Sciatic nerve (tissue), 2 donors: ENCODE data around the gene PLEKHO2. TPM values are rescaled to one million over a fixed set of nuclear protein-coding genes. Genes with fewer than 3 reads are reported as not detected.
"Not testable (repeated sequence)": the region's sequence is repeated elsewhere in the genome, so short reads cannot be mapped to it uniquely, and the experiment has no call there.

Source experiments
- ATAC-seq: fragments of 200-7000 bp; cut with Tn5 transposase; one replicate; pipeline ENCODE4 v1.9.1; 2020; ENCODE audit warnings: mild to moderate bottlenecking, moderate library complexity
- DNase-seq: peaks from one replicate; pipeline ENCODE4 v3.0.0-alpha.2; 2020; ENCODE audit warnings: low spot score
- intact Hi-C: fragments of 100-400 bp; cut with DNase I; formaldehyde crosslinking; loops from one replicate; pipeline ENCODE4 v1.14.2; 2022
- total RNA-seq: library from RNA; stranded (reverse); fragmentation: NEBNext Ultra II Directional; extraction: Animal tissue kit (Norgen Biotek cat#: 25700); gene quantifications from one replicate; pipeline ENCODE4 v1.2.1, GENCODE V29; 2021
- donor health status: DM: no; HTN: no; CAD: no.
- donor health status: DM: no; HTN: no; CAD: no.

The PLEKHO2 gene
- total RNA-seq, 1 donor from 2014 or later: 62.9 TPM

DNA sequence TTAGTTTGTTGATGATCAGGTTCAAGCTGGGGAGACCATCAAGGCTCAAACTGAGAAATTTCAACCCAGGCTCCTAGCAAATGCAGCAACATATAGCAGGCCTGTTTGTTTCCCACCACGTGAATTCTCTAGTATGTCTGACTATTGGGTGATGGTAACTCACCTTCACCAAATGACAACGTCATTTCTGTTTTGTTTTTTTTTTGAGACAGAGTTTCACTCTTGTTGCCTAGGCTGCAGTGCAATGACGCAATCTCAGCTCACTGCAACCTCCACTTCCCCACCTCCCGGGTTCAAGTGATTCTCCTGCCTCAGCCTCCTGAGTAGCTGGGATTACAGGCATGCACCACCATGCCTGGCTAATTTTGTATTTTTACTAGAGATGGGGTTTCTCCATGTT, 26.8 kb upstream of the PLEKHO2 start:
- intact Hi-C loops: loop anchor here (5.0 kb wide), 1 partner anchor 78 kb away; no protein-coding TSS in a partner anchor
- not testable (repeated sequence) for DNase-seq, ATAC-seq

DNA sequence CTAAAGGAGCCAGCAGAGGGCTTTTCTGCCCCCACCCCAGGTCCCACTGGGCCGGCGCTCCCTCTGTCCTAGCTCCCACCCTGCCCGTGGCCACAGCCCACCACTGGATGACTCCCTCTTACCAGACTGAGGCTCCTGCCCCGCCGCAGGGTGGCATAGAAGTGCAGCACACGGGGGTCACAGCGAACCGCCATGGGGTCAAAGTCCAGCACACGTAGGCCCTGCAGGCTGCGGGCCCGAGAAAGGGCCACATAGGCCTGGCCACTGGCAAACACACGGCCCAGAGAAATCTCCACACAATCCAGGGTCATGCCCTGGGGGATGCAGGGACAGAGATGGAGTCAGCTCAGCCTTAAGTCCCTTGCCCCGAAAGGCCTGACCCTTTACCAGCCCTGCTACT, 25.3 kb upstream of the PLEKHO2 start:
- ATAC-seq (no peak), DNase-seq (no peak)
- intact Hi-C loops: no loop called here

DNA sequence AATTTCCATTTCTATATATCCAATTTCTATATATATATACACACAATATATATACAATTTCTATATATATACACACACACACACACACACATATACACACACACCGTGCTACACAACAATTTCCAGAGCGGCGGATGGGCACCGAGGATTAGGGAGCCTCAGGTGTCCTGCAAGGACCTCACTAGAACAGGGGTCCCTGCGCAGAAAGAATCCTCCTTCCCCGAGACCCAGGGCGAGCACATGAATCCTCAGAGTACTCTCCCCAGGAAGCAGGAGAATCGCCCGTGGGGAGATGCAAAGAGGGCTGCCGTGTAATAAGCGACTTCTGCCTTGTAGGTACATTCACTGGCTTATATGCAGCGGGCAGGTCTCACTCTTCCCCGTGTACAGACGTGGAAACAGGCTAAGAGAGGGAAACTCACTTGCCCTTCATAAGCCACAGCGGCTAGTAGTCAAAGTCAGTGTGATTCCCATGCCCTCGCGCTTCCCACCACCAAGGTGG, 16.7 kb upstream of the PLEKHO2 start:
- DNase-seq (no peak), ATAC-seq (peak; percentile 7)
- intact Hi-C loops: no loop called here

DNA sequence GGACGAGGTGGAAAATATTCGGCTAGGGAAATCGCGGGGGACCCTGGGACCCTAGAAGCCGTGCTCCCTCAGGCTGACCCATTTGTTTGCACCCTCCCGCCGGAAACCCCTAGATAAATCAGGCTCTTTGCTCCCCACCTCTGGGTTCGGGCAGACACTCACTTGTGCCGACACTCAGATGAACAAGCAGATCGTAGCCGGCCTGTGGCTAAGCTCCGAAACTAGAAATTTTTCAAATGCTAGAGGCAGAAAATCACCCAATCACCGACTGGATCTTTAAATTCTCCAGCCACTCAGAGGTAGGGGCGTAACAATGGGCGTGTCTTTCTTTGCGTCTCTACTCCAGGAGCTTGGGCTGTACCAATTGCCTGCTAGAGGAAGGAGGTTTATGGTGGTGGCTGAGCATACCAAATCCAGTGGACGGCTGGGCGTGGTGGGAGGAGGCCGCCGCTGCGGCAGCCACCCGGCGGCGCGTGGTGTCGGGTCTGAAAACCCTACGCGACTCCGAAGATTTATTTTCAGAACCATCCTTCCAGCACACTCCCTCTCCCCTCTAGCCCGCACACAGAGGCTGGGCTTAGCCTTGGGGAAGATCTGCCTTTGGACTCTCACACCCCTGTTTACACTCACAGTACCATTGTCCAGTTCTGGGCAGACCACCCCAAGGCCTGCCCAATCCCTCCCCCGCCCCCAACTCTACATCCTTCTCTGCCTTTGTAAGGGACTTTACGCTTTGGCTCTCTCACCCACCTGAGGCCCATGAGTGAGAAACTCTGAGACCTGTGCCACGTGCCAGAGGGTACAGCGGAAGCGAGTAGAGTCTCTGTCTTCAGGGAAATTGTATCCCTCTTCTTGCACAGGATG, 16.1 kb upstream of the PLEKHO2 start, which contains the start of gene PIF1:
TSS of gene PIF1 (minus strand) at position 217 of the 864 bp plus-strand sequence. CDS start 1,312 bp downstream, outside the sequence.
- intact Hi-C loops: no loop called here
- ATAC-seq (peak; percentile 98), DNase-seq (peak; percentile 89)

DNA sequence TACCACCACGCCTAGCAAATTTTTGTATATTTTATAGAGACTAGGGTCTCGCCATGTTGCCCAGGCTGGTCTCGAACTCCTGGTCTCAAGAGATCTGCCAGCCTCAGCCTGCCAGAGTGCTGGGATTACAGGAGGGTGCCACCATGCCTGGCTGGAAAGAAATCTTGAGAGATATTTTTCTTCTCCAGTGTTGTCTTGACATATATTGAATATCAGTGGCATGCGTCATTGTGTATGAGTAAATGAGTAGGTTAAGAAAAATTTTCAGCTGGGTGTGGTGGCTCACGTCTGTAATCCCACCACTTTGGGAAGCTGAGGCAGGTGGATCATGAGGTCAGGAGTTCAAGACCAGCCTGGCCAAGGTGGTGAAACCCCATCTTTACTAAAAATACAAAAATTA, 12.7 kb upstream of the PLEKHO2 start:
- DNase-seq (no peak), ATAC-seq (no peak)
- intact Hi-C loops: no loop called here

DNA sequence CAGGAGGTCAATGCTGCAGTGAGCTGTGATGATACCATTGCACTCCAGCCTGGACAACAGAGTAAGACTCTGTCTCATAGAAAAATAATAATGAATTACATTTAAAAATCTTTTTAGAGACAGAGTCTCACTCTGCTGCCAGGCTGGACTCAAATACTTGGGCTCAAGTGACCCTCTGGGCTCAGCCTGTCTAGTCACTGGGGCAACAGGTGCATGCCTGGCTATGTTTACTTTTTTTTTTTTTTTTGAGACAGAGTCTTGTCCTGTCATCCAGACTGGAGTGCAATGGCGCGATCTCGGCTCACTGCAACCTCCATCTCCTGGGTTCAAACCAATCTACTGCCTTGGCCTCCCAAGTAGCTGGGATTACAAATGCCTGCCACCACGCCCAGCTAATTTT, 8.0 kb upstream of the PLEKHO2 start:
- DNase-seq (no peak), ATAC-seq (no peak)
- intact Hi-C loops: no loop called here

DNA sequence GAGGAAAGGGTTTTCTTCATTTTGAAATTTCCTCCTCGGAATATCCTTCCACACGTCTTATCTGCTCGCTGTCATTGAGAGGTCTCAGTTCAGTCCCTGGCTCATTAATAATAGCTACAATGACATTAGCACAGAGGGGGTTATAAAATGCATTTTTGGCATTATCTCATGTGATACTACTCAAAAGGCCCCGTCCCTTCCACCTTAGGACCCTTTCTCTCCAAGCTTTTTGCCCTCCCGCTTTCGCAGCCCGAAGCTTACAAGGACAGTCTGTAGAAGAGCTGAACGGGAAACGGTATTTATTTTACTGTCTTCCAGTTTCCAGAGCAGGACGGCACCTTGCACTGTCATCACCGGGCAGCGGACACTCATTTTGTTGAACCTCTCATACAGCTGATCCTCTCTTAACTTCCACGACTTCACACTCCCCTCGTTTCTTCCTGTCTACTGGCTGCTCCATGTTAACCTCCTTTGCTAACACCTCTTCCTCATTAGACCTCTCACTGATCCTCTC, 5.6 kb upstream of the PLEKHO2 start:
- peak; percentile 23 for ATAC-seq

DNA sequence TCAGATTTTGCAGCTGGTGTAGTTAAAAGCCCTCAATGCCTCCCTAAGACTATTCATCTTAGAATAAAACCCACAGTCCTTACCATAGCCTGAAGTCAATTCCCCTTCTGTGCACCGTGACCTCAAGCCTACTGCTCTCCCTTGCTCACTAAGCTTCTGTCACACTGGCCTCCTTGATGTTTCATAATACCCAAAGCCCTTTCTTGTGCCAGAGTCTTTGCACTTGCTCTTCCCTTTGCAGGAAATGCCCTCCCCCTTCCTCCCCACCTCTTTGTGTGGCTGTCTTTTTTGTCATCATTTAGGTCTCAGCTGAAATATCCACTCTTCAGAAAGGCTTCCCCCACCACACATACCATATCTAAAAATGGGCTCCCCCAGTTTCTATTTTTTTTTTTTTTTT, 4.2 kb upstream of the PLEKHO2 start:
- intact Hi-C loops: no loop called here
- DNase-seq: no peak
- no peak for ATAC-seq

More for the DNA sequence above, 5.6 kb upstream of the PLEKHO2 start:
- no peak for DNase-seq
- intact Hi-C loops: no loop called here

DNA sequence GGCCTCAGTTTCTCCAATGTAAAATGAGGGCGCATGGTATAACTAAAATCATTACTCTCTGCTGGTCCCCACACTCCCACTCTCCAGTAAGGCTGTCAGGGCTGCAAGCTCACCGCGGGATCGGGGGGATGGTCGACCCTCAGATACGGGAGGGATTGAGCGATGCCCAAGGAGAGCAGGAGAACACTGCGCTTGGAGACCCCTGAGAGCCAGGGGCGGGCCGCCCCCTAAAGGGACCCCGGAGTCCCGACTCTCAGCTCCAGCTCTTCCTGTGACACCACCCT, 713 bp upstream of the PLEKHO2 start:
- intact Hi-C loops: no loop called here
- DNase-seq: no peak
- no peak for ATAC-seq

DNA sequence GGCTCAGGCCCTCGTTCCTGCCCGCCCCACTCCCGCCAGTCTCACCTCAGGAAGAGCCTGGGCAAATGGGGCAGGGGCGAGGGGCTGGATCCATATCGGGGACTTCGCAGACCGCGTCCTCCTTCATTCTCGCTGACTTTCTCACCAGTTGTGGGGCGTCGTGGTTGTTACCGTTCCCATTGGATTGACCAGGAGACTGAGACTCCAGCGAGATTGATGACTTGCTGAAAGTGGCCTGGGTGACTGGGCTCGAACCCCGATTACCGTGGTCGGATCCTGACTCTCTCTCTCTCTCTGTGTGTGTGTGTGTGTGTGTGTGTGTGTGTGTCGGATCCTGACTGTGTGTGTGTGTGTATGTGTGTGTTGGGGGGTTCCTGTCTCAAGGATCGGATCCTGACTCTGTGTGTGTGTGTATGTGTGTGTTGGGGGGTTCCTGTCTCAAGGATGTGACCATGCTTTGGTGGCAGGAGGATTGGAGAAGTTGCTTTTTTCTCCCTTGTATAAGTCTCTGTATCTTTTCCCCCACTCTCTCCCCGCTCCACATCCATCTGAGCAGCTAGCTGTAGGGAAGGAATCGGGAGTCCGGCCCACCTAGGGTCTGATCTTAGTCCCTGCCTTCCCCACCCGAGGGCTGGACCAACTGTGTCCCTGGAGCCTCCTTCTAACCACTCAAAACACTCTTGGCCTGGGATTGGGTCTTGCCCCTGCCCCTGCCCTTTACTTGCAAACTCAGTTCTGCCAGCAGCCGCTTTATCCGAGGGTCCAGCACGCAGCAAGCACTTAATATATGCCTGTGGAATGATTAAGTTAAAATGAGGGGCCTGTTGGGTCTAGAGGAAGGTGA, 603 bp downstream of the PLEKHO2 start:
- DNase-seq: no peak
- ATAC-seq: peak; percentile 16
- intact Hi-C loops: no loop called here

DNA sequence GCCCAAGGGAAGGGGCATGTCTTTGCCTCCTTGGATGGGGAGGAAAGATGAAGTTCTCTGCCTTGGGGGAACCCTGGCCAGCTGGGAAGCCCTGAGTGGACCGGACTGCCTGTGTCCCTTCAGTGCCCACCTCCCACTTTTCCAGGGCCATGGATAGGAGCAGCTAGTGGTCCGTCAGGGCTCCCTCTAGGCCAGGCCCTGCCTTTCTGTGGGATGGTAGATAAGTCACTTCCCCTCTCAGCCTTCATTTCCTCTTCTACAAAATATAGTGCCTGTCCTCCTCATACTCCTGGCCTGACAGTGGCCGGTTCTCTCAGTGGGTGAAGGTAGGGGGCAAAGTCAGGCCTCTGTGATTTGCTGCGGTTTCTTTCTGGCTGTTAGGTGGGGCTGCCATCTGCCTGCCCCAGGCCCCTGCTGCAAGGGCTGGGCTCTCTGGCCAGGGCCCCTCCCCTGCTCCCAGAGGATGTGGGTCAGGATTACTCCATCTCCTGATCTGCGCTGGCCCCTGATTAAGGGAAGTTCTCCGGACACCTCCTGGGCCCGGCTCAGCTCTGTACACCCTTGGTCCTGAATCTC, 1.4 kb downstream of the PLEKHO2 start:
- ATAC-seq (peak; percentile 68), DNase-seq (peak; percentile 82)

DNA sequence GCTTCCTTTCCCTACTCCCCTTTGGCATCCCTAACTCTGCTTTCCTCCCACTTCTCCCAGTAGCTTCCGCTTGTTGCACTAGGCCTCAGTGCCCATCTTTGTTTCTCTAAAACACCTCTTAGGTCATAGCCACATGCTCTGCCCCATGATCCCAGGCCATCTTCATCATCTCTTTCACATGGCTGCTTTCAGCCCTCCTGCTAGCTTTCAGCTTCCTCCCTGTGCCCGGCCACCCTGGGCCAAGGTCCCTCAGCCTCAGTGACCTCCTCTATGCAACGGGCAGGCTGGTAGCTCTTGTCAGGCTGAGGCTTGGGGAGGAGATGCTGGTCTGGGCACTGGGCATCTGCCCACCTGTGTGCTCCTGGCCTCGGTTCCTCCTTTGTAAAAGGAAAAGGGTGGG, 2.3 kb downstream of the PLEKHO2 start:
- intact Hi-C loops: no loop called here
- DNase-seq: no peak
- ATAC-seq: no peak

More for the DNA sequence above, 1.4 kb downstream of the PLEKHO2 start:
- intact Hi-C loops: no loop called here

DNA sequence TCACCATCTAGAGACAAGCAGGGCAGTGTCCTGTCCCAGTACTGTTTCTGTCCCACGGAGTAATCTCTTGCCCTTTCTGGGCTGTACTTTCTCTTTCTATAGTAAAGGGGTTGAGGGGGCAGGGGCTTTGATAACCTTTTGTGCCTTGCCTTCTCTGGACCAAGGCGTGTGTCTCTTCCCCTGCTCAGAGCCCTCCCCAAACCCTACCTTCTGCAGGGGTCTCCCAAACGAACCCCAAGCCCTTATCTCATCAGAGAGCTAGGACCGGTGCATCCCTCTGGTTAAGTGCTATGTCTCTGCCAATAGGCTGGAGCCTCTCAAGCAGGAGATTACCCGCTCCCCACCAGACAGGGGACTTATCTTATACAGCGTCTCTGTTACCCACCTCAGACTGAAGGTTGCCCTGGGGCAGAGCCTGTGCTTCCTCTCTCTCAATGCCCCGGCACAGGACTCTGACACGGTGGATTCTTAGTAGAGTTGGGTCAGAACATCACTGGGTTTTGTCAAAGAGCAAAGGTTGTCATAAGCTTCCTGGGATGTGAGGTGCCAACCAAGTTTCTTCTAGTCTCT, 2.9 kb downstream of the PLEKHO2 start:
- DNase-seq: no peak
- intact Hi-C loops: no loop called here
- ATAC-seq: no peak

DNA sequence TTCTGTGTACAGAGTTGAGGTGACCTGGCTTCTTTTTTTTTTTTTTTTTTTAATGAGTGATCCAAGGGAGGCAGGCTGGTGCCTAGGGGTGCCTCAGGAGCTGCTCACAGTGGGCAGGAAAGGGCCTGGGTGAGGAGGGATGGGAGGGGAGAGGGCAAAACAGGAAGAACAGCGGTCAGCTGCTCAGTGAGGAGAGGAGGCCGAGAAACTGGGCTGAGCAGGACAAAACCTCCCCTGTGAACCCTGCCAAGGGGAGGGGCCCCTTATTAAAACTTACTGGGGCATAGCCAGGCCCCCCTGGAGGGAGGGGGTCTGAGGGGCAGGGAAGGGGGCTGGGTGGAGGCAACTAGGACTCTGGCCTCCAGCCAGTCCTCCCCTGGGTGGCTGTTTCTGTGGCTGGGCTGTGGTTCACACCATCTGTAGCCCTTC, 3.5 kb downstream of the PLEKHO2 start:
- intact Hi-C loops: no loop called here
- peak; percentile 40 for ATAC-seq
- DNase-seq: no peak

DNA sequence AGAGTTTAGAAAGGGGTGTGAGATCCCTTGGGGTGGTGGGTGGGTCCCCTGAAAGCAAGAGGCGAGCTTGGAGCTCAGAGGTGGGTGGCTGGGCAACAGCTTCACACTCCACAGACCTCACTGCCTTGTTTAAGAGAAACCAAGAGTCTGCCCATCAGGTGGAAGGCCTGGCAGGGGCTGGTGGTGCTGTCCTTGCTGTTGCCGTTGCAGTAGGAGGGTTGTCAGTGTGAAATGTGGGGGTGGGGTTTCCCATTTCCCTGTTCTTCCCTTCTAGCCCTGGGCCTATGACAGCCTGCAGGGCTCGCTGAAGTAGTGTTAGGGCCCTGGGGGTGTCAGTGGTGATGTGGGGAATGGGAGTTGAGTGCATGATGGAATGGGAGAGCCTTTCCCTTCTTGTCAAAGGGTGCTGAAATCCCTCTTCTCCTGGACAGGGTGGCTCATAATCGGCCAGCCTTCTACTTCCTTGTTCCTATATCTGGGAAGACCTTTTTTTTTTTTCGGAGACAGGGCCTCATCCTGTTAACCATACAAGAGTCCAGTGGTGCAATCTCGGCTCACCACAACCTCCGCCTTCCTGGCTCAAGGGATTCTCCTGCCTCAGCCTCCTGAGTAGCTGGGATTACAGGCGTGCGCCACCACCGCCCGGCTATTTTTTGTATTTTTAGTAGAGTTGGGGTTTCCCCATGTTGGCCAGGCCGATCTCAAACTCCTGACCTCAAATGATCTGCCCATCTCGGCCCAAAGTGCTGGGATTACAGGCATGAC, 4.3 kb downstream of the PLEKHO2 start:
- intact Hi-C loops: no loop called here
- no peak for DNase-seq
- ATAC-seq: no peak

DNA sequence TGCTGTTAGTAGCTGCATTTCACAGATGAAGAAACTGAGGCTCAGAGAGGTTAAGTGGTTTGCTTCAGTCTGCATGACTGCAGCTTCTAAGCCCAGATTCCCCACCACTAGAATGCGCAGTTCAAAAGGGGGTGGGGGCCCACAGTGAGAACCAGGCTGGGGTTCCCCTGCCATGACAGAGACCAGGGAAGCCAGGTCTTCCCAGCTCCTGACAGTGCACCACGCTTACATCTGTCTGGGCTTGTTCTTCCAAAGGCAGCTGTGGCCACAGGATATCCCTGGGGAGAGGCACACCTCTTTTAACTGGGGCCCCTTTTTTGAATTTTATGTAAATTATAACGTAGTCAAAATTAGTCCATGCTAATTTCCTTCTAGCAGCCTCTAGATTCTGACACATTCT, 5.3 kb downstream of the PLEKHO2 start:
- intact Hi-C loops: no loop called here
- no peak for ATAC-seq
- DNase-seq: no peak

DNA sequence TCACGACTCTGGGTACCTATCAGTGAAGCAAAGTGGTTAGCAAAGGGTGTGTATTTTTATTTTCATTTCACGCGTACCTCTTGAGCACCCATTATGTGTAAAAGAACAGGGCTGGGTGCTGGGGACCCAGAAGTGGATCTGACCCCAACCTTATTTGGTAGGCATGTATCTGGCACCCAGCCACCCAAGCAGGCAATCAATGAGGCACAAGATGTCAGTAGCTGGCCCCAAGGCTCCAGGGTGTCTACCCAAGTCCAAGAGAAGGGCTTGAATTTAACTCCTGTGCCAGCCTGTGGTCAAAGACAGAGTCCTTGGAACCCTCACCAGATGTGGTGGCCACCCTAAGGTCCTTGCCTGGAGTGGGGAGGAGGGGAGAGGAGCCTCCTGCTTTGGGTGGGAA, 5.7 kb downstream of the PLEKHO2 start:
- no peak for DNase-seq
- ATAC-seq: no peak
- intact Hi-C loops: no loop called here
